ENCODE measurements around the gene NAALADL2.

NAALADL2 gene

GRCh38 chr3:175619369-175619768 lies 760.2 kb downstream of the NAALADL2 start:
- no peak for DNase-seq

GRCh38 chr3:175620093-175620492 lies 761.0 kb downstream of the NAALADL2 start:
- DNase-seq = no peak

GRCh38 chr3:175620532-175620931 lies 761.4 kb downstream of the NAALADL2 start:
- DNase-seq = no peak

GRCh38 chr3:175640958-175641357 lies 781.8 kb downstream of the NAALADL2 start:
- DNase-seq = no peak

GRCh38 chr3:175646865-175647264 lies 787.7 kb downstream of the NAALADL2 start:
- no peak for DNase-seq

GRCh38 chr3:175648899-175649298 lies 789.8 kb downstream of the NAALADL2 start:
- DNase-seq = no peak

GRCh38 chr3:175651716-175652115 lies 792.6 kb downstream of the NAALADL2 start:
- DNase-seq = no peak

- no peak for DNase-seq
Measured at GRCh38 chr3:175655351-175655750, 796.2 kb downstream of the NAALADL2 start.

- DNase-seq = no peak
Measured at GRCh38 chr3:175656461-175656860, 797.3 kb downstream of the NAALADL2 start.

GRCh38 chr3:175659670-175660350 lies 800.7 kb downstream of the NAALADL2 start:
- no peak for DNase-seq

GRCh38 chr3:175662815-175663214 lies 803.7 kb downstream of the NAALADL2 start:
- no peak for DNase-seq

- DNase-seq = no peak
Measured at GRCh38 chr3:175664911-175665310, 805.8 kb downstream of the NAALADL2 start.

GRCh38 chr3:175668300-175668699 lies 809.2 kb downstream of the NAALADL2 start:
- no peak for DNase-seq

GRCh38 chr3:175670557-175670956 lies 811.4 kb downstream of the NAALADL2 start:
- DNase-seq = no peak

- DNase-seq = no peak
Measured at GRCh38 chr3:175672119-175672689, 813.1 kb downstream of the NAALADL2 start.

- no peak for DNase-seq
Measured at GRCh38 chr3:175679568-175679967, 820.4 kb downstream of the NAALADL2 start.

GRCh38 chr3:175692256-175692655 lies 833.1 kb downstream of the NAALADL2 start:
- no peak for DNase-seq

GRCh38 chr3:175695251-175695650 lies 836.1 kb downstream of the NAALADL2 start:
- DNase-seq = no peak

GRCh38 chr3:175702956-175703355 lies 843.8 kb downstream of the NAALADL2 start:
- no peak for DNase-seq

GRCh38 chr3:175704366-175705055 lies 845.4 kb downstream of the NAALADL2 start:
- no peak for DNase-seq

- no peak for DNase-seq
Measured at GRCh38 chr3:175713268-175713667, 854.1 kb downstream of the NAALADL2 start.

- DNase-seq = no peak
Measured at GRCh38 chr3:175716446-175716845, 857.3 kb downstream of the NAALADL2 start.

- no peak for DNase-seq
Measured at GRCh38 chr3:175726228-175726627, 867.1 kb downstream of the NAALADL2 start.

- no peak for DNase-seq
Measured at GRCh38 chr3:175728566-175728965, 869.4 kb downstream of the NAALADL2 start.
